GM19239 (cell line): ENCODE measurements around the gene CAMK1D.

Source experiments
- DNase-seq: peaks from one replicate; pipeline ENCODE4 v3.0.0; 2011; ENCODE audit warnings: low spot score; ENCODE audit not compliant: insufficient read length
- FAIRE-seq: peaks from 2 replicates; lab custom pipeline; 2011; peaks lifted over from hg19 to GRCh38; lab: Jason Lieb, UNC

CAMK1D gene

DNA sequence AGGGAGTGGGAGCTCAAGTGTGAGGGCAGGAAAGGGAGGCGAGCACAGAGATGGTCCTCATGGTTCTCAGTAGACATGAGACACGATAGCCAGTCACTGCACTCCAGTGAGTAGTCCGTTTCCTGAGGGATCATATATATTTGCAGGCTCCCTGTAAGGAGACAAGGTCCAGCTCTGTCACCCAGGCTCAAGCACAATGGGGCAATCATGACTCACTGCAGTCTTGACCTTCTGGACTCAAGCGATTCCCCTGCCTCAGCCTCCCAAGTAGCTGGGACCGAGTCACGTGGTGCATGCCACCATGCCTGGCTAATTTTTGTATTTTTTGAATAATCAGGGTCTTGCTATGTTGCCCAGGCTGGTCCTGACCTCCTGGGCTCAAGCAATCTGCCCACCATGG, 535.5 kb downstream of the CAMK1D start:
- DNase-seq = no peak
- FAIRE-seq = no peak
